ENCODE results near the gene MRI1. TPM values are rescaled to one million over a fixed set of nuclear protein-coding genes. Genes with fewer than 3 reads are reported as not detected.

The MRI1 gene
- polyA plus RNA-seq, 3 donors, result 3.8 to 48.9 (median 4.4) TPM

- no peak for DNase-seq
- H3K4me2 ChIP-seq (replicated peaks; ENCODE audit: extremely low read depth, low read length, poor library complexity, severe bottlenecking), result peak overlapping the region; percentile 98
- H2AFZ ChIP-seq (ENCODE audit: insufficient read depth, low read depth, low read length, poor library complexity, severe bottlenecking), result peak overlapping the region; percentile 10
- no peaks in the 10 kb centered on the region for H4K20me1 ChIP-seq (ENCODE audit: insufficient read depth, low read length)
- peak overlapping the region in 1 of 3 experiments; percentile 91 for H3K4me3 ChIP-seq (replicated peaks in 1 of 3; ENCODE audit: low read depth in 2 of 3, low read length in 3 of 3)
- H3K36me3 ChIP-seq (replicated peaks in 1 of 2; ENCODE audit: control insufficient read depth in 1 of 2, insufficient read depth in 2 of 2, low read length in 2 of 2), result no peaks in the 10 kb centered on the region
- peaks cover 26 to 27% of the 10 kb centered on the region in 2 donors for H3K4me1 ChIP-seq (ENCODE audit: control insufficient read depth in 1 of 2, insufficient read depth in 2 of 2, low read length in 2 of 2)
- TF ChIP-seq CTCF (IDR thresholded peaks at IDR 0.05), result no peak
- H3K27ac ChIP-seq (ENCODE audit: low read depth in 1 of 2, low read length in 2 of 2), result peak overlapping the region; percentile 29 to 90
- H3K79me2 ChIP-seq (ENCODE audit: insufficient read depth, low read length), result no peaks in the 10 kb centered on the region
- peak overlapping the region; percentile 81 for H3K9ac ChIP-seq (ENCODE audit: insufficient read depth, low read length, poor library complexity, severe bottlenecking)
- no peaks in the 10 kb centered on the region for H3K9me3 ChIP-seq (replicated peaks in 1 of 2; ENCODE audit: control insufficient read depth in 1 of 2, insufficient read depth in 1 of 2, low read length in 2 of 2)
- Mint-ChIP-seq H3K9me3 (peaks cover 0 to 2% (median 0%) of the 10 kb centered on the region in 7 donors), H3K27me3 (ENCODE audit: low read depth in 3 of 3) (peaks cover 0 to 9% (median 0%) of the 10 kb centered on the region in 3 donors), H3K4me1 (peaks cover 31% of the 10 kb centered on the region), H3K36me3 (peaks cover 2 to 9% of the 10 kb centered on the region in 2 donors), H3K27ac (peak overlapping the region; percentile 32 to 93 (median 82)), H3K4me3 (peak overlapping the region in 1 of 2 donors; percentile 30)
- WGBS (ENCODE audit: insufficient coverage), result no CpG with 5 or more reads among the region's 4 CpGs
- intact Hi-C loops (cut with micrococcal nuclease), result loop anchor here in 1 of 2 donors (5.0 kb wide), 2 partner anchors 35 to 65 kb away; no protein-coding TSS in a partner anchor
- H3K27me3 ChIP-seq (ENCODE audit: control insufficient read depth in 2 of 2, insufficient read depth in 2 of 2, low read length in 2 of 2), result no peaks in the 10 kb centered on the region
Measured at GRCh38 chr19:13797058-13797440, 32.7 kb downstream of the MRI1 start.

- H3K4me2 ChIP-seq (replicated peaks; ENCODE audit: extremely low read depth, low read length, poor library complexity, severe bottlenecking), result no peak overlapping the region
- no peaks in the 10 kb centered on the region for H3K9me3 ChIP-seq (replicated peaks in 1 of 2; ENCODE audit: control insufficient read depth in 1 of 2, insufficient read depth in 1 of 2, low read length in 2 of 2)
- WGBS (ENCODE audit: insufficient coverage), result no CpG with 5 or more reads among the region's 7 CpGs
- H2AFZ ChIP-seq (ENCODE audit: insufficient read depth, low read depth, low read length, poor library complexity, severe bottlenecking), result no peak overlapping the region
- Mint-ChIP-seq H3K36me3 (peaks cover 2 to 12% of the 10 kb centered on the region in 2 donors), H3K4me1 (peaks cover 31% of the 10 kb centered on the region), H3K27ac (peak overlapping the region in 3 of 7 donors; percentile 6 to 70 (median 65)), H3K4me3 (no peak overlapping the region), H3K9me3 (peaks cover 0 to 2% (median 0%) of the 10 kb centered on the region in 7 donors), H3K27me3 (ENCODE audit: low read depth in 3 of 3) (peaks cover 0 to 9% (median 0%) of the 10 kb centered on the region in 3 donors)
- TF ChIP-seq CTCF (IDR thresholded peaks at IDR 0.05), result no peak
- intact Hi-C loops (cut with micrococcal nuclease), result loop anchor here in 1 of 2 donors (5.0 kb wide), 2 partner anchors 34 to 66 kb away; no protein-coding TSS in a partner anchor
- no peak overlapping the region for H3K9ac ChIP-seq (ENCODE audit: insufficient read depth, low read length, poor library complexity, severe bottlenecking)
- H4K20me1 ChIP-seq (ENCODE audit: insufficient read depth, low read length), result no peaks in the 10 kb centered on the region
- H3K4me3 ChIP-seq (replicated peaks in 1 of 3; ENCODE audit: low read depth in 2 of 3, low read length in 3 of 3), result no peak overlapping the region
- no peaks in the 10 kb centered on the region for H3K36me3 ChIP-seq (replicated peaks in 1 of 2; ENCODE audit: control insufficient read depth in 1 of 2, insufficient read depth in 2 of 2, low read length in 2 of 2)
- H3K4me1 ChIP-seq (ENCODE audit: control insufficient read depth in 1 of 2, insufficient read depth in 2 of 2, low read length in 2 of 2), result peaks cover 26 to 27% of the 10 kb centered on the region in 2 donors
- H3K27me3 ChIP-seq (ENCODE audit: control insufficient read depth in 2 of 2, insufficient read depth in 2 of 2, low read length in 2 of 2), result no peaks in the 10 kb centered on the region
- H3K27ac ChIP-seq (ENCODE audit: low read depth in 1 of 2, low read length in 2 of 2), result no peak overlapping the region
- H3K79me2 ChIP-seq (ENCODE audit: insufficient read depth, low read length), result no peaks in the 10 kb centered on the region
- DNase-seq, result peak in 2 of 3 donors; percentile 20 to 26
Measured at GRCh38 chr19:13797870-13798269, 33.5 kb downstream of the MRI1 start.
